ENCODE results near the gene ACAN.

The ACAN gene

DNA sequence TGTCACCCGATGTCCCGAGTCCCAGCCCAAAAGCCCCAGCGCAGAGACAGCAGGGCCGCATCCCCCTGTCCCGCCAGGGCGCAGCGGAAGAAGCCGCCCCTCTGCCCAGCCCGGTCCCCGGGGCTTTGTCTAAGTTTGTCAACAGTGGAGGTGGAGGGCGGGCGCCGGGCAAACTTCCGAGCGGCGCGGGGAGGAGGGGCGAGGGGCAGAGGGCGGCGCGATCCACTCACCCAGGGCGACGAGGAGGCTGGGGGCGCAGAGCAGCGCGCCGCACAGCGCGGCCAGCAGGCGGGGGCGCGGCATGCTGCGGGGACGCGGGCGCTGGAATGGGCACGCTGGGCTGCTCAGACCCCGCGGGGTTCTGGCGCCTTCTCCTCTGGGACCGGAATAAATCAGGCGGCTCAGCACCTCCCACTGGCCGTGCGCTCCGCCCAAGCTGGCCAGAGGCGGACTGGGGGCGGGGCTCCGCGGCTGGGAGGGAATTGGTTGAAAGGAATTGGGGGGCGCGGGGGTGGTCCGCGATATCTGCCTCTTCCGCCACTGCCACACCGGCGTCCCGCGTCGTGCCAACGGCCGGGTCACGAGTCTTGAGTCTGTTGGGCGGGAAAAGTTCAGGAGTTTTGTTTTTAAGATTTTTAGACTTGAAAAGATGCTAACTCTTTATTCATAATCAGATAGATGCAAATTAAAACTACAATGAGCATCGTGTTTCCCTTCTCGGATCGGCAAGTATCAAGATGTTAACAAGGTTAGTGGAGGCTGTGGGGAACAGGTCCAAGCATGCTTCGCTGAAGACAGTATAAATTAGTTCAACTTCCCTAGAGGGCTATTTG, 110.0 kb downstream of the ACAN start, which contains the start of gene MFGE8:
MFGE8 (minus strand) TSS at position 363 of the 833 bp plus-strand sequence; CDS start at position 303, 60 bp downstream.
- no peaks in the 10 kb centered on the region for H3K9me3 ChIP-seq (replicated peaks; ENCODE audit: insufficient read depth, low read length)
- peak; percentile 66 for DNase-seq
- no peaks in the 10 kb centered on the region for H3F3A ChIP-seq (ENCODE audit: insufficient read depth, low read length)
- no peaks in the 10 kb centered on the region for H3K9me2 ChIP-seq (replicated peaks; ENCODE audit: insufficient read depth, low read length)
- H2AFZ ChIP-seq (ENCODE audit: low read length), result peak within 1 kb of the TSS; percentile 93
- H3K9ac ChIP-seq (ENCODE audit: low read length), result peak within 1 kb of the TSS; percentile 70
- H3K4me3 ChIP-seq (ENCODE audit: low read length), result peak within 1 kb of the TSS; percentile 76
- H3K27me3 ChIP-seq (replicated peaks; ENCODE audit: insufficient read depth, low read length), result no peaks in the 10 kb centered on the region
- H3K36me3 ChIP-seq (replicated peaks; ENCODE audit: insufficient read depth, low read length), result no peaks in the 10 kb centered on the region
- H3K79me2 ChIP-seq (ENCODE audit: low read length), result no peaks in the 10 kb centered on the region
- H4K20me1 ChIP-seq (ENCODE audit: insufficient read depth, low read length), result no peaks in the 10 kb centered on the region
- H3K4me1 ChIP-seq (ENCODE audit: low read length), result peaks cover 7% of the 10 kb centered on the region; the same call in 1 of the 2 replicates
- H3K4me2 ChIP-seq (ENCODE audit: low read depth, low read length), result peak within 1 kb of the TSS; percentile 95
- peak within 1 kb of the TSS; percentile 4; the same call in 1 of the 2 replicates for H3K27ac ChIP-seq (ENCODE audit: low read length)
- TF ChIP-seq EZH2phosphoT487 (IDR thresholded peaks at IDR 0.05; ENCODE audit: low read length) (no peak), EZH2 (optimal IDR thresholded peaks at IDR 0.05; ENCODE audit: low read depth, low read length) (no peak)
- TF ChIP-seq, protein P1, sequence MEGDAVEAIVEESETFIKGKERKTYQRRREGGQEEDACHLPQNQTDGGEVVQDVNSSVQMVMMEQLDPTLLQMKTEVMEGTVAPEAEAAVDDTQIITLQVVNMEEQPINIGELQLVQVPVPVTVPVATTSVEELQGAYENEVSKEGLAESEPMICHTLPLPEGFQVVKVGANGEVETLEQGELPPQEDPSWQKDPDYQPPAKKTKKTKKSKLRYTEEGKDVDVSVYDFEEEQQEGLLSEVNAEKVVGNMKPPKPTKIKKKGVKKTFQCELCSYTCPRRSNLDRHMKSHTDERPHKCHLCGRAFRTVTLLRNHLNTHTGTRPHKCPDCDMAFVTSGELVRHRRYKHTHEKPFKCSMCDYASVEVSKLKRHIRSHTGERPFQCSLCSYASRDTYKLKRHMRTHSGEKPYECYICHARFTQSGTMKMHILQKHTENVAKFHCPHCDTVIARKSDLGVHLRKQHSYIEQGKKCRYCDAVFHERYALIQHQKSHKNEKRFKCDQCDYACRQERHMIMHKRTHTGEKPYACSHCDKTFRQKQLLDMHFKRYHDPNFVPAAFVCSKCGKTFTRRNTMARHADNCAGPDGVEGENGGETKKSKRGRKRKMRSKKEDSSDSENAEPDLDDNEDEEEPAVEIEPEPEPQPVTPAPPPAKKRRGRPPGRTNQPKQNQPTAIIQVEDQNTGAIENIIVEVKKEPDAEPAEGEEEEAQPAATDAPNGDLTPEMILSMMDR (IDR thresholded peaks at IDR 0.05; ENCODE audit: low read length), result no peak

DNA sequence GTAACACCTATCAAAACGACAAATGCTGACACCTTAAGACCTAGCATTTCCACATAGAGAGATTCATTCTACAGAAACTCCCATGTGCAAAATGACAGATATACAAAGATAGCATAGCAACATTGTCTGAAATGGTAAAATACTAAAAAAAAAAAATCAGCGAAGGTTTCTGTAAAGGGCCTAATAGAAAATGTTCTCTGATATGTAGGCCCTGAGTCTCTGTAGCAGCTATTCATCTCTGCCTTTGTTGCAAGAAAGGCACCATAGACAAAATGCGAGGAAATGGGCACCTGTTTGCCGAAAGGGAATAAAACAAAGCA, 110.6 kb downstream of the ACAN start:
- TF ChIP-seq, protein P1 (IDR thresholded peaks at IDR 0.05; ENCODE audit: low read length), result no peak
- TF ChIP-seq EZH2phosphoT487 (IDR thresholded peaks at IDR 0.05; ENCODE audit: low read length), result no peak
- no peak for TF ChIP-seq EZH2 (optimal IDR thresholded peaks at IDR 0.05; ENCODE audit: low read depth, low read length)
- peak overlapping the region; percentile 93 for H2AFZ ChIP-seq (ENCODE audit: low read length)

DNA sequence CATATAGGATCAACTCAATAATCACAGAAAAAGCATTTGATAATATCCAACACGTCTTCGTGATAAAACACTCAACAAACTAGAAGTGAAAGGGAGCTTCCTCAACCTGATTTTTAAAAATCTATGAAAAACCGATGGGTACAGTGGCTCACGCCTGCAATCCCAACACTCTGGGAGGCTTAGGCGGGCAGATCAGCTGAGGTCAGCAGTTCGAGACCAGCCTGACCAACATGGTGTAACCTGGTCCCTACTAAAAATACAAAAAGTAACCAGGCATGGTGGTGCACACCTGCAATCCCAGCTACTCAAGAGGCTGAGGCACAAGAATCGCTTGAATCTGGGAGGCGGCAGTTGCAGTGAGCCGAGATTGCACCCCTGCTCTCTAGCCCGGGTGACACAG, 112.1 kb downstream of the ACAN start:
- no peaks in the 10 kb centered on the region for H3K9me2 ChIP-seq (replicated peaks; ENCODE audit: insufficient read depth, low read length)
- TF ChIP-seq, protein P1 (IDR thresholded peaks at IDR 0.05; ENCODE audit: low read length), result no peak
- TF ChIP-seq EZH2phosphoT487 (IDR thresholded peaks at IDR 0.05; ENCODE audit: low read length), result no peak
- no peak for TF ChIP-seq EZH2 (optimal IDR thresholded peaks at IDR 0.05; ENCODE audit: low read depth, low read length)
- H3K27me3 ChIP-seq (replicated peaks; ENCODE audit: insufficient read depth, low read length), result no peaks in the 10 kb centered on the region
- H4K20me1 ChIP-seq (ENCODE audit: insufficient read depth, low read length), result no peaks in the 10 kb centered on the region
- H3K9ac ChIP-seq (ENCODE audit: low read length), result no peak overlapping the region
- no peak overlapping the region for H2AFZ ChIP-seq (ENCODE audit: low read length)
- H3K27ac ChIP-seq (ENCODE audit: low read length), result no peak overlapping the region
- no peaks in the 10 kb centered on the region for H3F3A ChIP-seq (ENCODE audit: insufficient read depth, low read length)
- no peaks in the 10 kb centered on the region for H3K79me2 ChIP-seq (ENCODE audit: low read length)
- peaks cover 7% of the 10 kb centered on the region; the same call in 1 of the 2 replicates for H3K4me1 ChIP-seq (ENCODE audit: low read length)
- DNase-seq, result no peak
- no peak overlapping the region for H3K4me3 ChIP-seq (ENCODE audit: low read length)
- H3K36me3 ChIP-seq (replicated peaks; ENCODE audit: insufficient read depth, low read length), result no peaks in the 10 kb centered on the region
- H3K9me3 ChIP-seq (replicated peaks; ENCODE audit: insufficient read depth, low read length), result no peaks in the 10 kb centered on the region
- no peak overlapping the region for H3K4me2 ChIP-seq (ENCODE audit: low read depth, low read length)

More for the DNA sequence above, 110.6 kb downstream of the ACAN start:
- Histone ChIP-seq H4K20me1 (ENCODE audit: insufficient read depth, low read length) (no peaks in the 10 kb centered on the region), H3K79me2 (ENCODE audit: low read length) (no peaks in the 10 kb centered on the region), H3K36me3 (replicated peaks; ENCODE audit: insufficient read depth, low read length) (no peaks in the 10 kb centered on the region), H3K4me1 (ENCODE audit: low read length) (peaks cover 7% of the 10 kb centered on the region; the same call in 1 of the 2 replicates), H3K9me3 (replicated peaks; ENCODE audit: insufficient read depth, low read length) (no peaks in the 10 kb centered on the region), H3K9ac (ENCODE audit: low read length) (peak overlapping the region; percentile 70), H3K27me3 (replicated peaks; ENCODE audit: insufficient read depth, low read length) (no peaks in the 10 kb centered on the region), H3K27ac (ENCODE audit: low read length) (peak overlapping the region; percentile 4; the same call in 1 of the 2 replicates), H3K4me2 (ENCODE audit: low read depth, low read length) (peak overlapping the region; percentile 95), H3K9me2 (replicated peaks; ENCODE audit: insufficient read depth, low read length) (no peaks in the 10 kb centered on the region), H3F3A (ENCODE audit: insufficient read depth, low read length) (no peaks in the 10 kb centered on the region), H3K4me3 (ENCODE audit: low read length) (peak overlapping the region; percentile 76)
- DNase-seq, result no peak

All from MM.1S (cell line).